ENCODE measurements around the gene NANOGP8.

Gene NANOGP8

GRCh38 chr15:35111861-35112260 lies 26.8 kb upstream of the NANOGP8 start:
- peaks cover 22% of the 10 kb centered on the region for H3K4me1 ChIP-seq (ENCODE audit: low read depth, poor library complexity, severe bottlenecking)
- no peaks in the 10 kb centered on the region for H4K20me1 ChIP-seq (ENCODE audit: insufficient read depth)
- no peak overlapping the region for H2AFZ ChIP-seq (ENCODE audit: low read depth)

GRCh38 chr15:35108453-35108852 lies 23.4 kb upstream of the NANOGP8 start:
- Histone ChIP-seq H4K20me1 (ENCODE audit: insufficient read depth) (no peaks in the 10 kb centered on the region), H3K4me2 (no peak overlapping the region), H2AFZ (ENCODE audit: low read depth) (no peak overlapping the region), H3K36me3 (ENCODE audit: insufficient read depth) (no peaks in the 10 kb centered on the region), H3K9ac (no peak overlapping the region), H3K4me3 (IDR thresholded peaks at IDR 0.05; ENCODE audit: insufficient read depth, low read depth, low read length) (no peak overlapping the region), H3K27me3 (ENCODE audit: insufficient read depth, low read depth) (no peaks in the 10 kb centered on the region), H3K79me2 (ENCODE audit: insufficient read depth, low read depth) (no peaks in the 10 kb centered on the region), H3K27ac (no peak overlapping the region), H3K4me1 (ENCODE audit: low read depth, poor library complexity, severe bottlenecking) (no peaks in the 10 kb centered on the region)
- no peak for TF ChIP-seq CTCF (conservative IDR thresholded peaks at IDR 0.05; ENCODE audit: low read depth, low read length)

More at GRCh38 chr15:35111861-35112260, 26.8 kb upstream of the NANOGP8 start:
- Histone ChIP-seq H3K79me2 (ENCODE audit: insufficient read depth, low read depth) (no peaks in the 10 kb centered on the region), H3K27ac (no peak overlapping the region), H3K4me2 (no peak overlapping the region), H3K4me3 (IDR thresholded peaks at IDR 0.05; ENCODE audit: insufficient read depth, low read depth, low read length) (no peak overlapping the region), H3K27me3 (ENCODE audit: insufficient read depth, low read depth) (no peaks in the 10 kb centered on the region), H3K9ac (no peak overlapping the region), H3K36me3 (ENCODE audit: insufficient read depth) (no peaks in the 10 kb centered on the region; the same call in 1 of the 2 replicates)
- TF ChIP-seq CTCF (conservative IDR thresholded peaks at IDR 0.05; ENCODE audit: low read depth, low read length) = no peak

- peaks cover 3% of the 10 kb centered on the region for H3K4me1 ChIP-seq (ENCODE audit: low read depth, poor library complexity, severe bottlenecking)
- TF ChIP-seq CTCF (conservative IDR thresholded peaks at IDR 0.05; ENCODE audit: low read depth, low read length) = no peak
- H4K20me1 ChIP-seq (ENCODE audit: insufficient read depth) = no peaks in the 10 kb centered on the region
- no peaks in the 10 kb centered on the region for H3K27me3 ChIP-seq (ENCODE audit: insufficient read depth, low read depth)
- no peak overlapping the region for H3K27ac ChIP-seq
- no peak overlapping the region for H2AFZ ChIP-seq (ENCODE audit: low read depth)
- H3K4me3 ChIP-seq (IDR thresholded peaks at IDR 0.05; ENCODE audit: insufficient read depth, low read depth, low read length) = no peak overlapping the region
- H3K36me3 ChIP-seq (ENCODE audit: insufficient read depth) = no peaks in the 10 kb centered on the region
- H3K79me2 ChIP-seq (ENCODE audit: insufficient read depth, low read depth) = no peaks in the 10 kb centered on the region
- H3K4me2 ChIP-seq = no peak overlapping the region
- H3K9ac ChIP-seq = no peak overlapping the region
Measured at GRCh38 chr15:35107561-35107960, 22.5 kb upstream of the NANOGP8 start.

GRCh38 chr15:35107122-35107521 lies 22.0 kb upstream of the NANOGP8 start:
- H3K4me2 ChIP-seq = no peak overlapping the region
- no peak overlapping the region for H2AFZ ChIP-seq (ENCODE audit: low read depth)
- no peak for TF ChIP-seq CTCF (conservative IDR thresholded peaks at IDR 0.05; ENCODE audit: low read depth, low read length)
- no peaks in the 10 kb centered on the region for H3K36me3 ChIP-seq (ENCODE audit: insufficient read depth)
- H3K4me3 ChIP-seq (IDR thresholded peaks at IDR 0.05; ENCODE audit: insufficient read depth, low read depth, low read length) = no peak overlapping the region
- H3K9ac ChIP-seq = no peak overlapping the region
- H3K79me2 ChIP-seq (ENCODE audit: insufficient read depth, low read depth) = no peaks in the 10 kb centered on the region
- no peaks in the 10 kb centered on the region for H4K20me1 ChIP-seq (ENCODE audit: insufficient read depth)
- no peaks in the 10 kb centered on the region for H3K27me3 ChIP-seq (ENCODE audit: insufficient read depth, low read depth)
- H3K4me1 ChIP-seq (ENCODE audit: low read depth, poor library complexity, severe bottlenecking) = peaks cover 7% of the 10 kb centered on the region
- no peak overlapping the region for H3K27ac ChIP-seq
